NB4 (cell line): ENCODE results near the gene TMPRSS13.

Experiments
- POLR2A ChIP-seq: IDR thresholded peaks from 2 replicates; pipeline ENCODE4 v1.6.1; 2011; ENCODE audit warnings: mild to moderate bottlenecking; ENCODE audit not compliant: insufficient read length; ENCODE audit errors: extremely low read depth
- TF ChIP-seq, protein P1 (sequence below): IDR thresholded peaks from one replicate; pipeline ENCODE4 v1.5.1; 2012; ENCODE audit warnings: low read depth, low read length
- TF ChIP-seq, protein P2 (sequence below): IDR thresholded peaks from 2 replicates; pipeline ENCODE4 v1.6.1; 2011; ENCODE audit warnings: low read depth, low read length

DNA sequence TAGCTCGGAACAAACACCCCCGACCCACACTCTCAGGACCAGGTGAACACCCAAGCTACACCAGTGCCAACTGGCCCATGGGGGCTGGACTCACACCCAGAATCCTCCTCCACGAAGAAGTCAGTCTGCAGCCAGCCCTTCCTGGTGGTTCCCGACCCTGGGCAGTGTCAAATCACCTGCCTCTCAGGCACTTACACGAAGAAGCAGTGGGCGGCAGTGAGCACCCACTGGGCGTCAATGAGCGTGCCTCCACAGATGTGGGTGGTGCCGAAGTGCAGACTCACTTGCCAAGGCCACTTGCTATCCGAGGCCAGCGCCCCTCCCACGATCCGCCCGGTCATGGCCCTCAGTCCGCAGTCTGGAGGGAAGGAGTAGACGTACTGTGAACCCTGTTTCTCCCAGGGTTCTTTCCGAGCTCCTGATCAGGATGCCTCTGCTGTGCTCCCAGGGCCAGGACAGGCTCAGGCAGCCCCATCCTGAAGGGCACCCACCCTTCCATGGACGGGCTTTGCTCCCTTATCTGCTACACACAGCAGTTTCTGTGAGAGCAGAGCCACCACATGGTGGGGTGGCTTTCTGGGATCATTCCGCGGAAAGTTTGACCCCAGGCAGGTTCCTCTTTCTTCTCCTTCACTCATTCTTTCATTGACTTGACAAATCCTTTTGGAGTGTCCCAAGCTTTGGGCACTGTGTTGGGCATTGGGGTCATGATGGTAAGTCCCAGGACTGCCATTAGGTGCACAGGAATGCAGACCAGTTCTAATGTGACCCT is 19.4 kb downstream of the TMPRSS13 start:
- TF ChIP-seq, protein P1, sequence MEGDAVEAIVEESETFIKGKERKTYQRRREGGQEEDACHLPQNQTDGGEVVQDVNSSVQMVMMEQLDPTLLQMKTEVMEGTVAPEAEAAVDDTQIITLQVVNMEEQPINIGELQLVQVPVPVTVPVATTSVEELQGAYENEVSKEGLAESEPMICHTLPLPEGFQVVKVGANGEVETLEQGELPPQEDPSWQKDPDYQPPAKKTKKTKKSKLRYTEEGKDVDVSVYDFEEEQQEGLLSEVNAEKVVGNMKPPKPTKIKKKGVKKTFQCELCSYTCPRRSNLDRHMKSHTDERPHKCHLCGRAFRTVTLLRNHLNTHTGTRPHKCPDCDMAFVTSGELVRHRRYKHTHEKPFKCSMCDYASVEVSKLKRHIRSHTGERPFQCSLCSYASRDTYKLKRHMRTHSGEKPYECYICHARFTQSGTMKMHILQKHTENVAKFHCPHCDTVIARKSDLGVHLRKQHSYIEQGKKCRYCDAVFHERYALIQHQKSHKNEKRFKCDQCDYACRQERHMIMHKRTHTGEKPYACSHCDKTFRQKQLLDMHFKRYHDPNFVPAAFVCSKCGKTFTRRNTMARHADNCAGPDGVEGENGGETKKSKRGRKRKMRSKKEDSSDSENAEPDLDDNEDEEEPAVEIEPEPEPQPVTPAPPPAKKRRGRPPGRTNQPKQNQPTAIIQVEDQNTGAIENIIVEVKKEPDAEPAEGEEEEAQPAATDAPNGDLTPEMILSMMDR = no peak
- no peak for TF ChIP-seq POLR2A
- TF ChIP-seq, protein P2, sequence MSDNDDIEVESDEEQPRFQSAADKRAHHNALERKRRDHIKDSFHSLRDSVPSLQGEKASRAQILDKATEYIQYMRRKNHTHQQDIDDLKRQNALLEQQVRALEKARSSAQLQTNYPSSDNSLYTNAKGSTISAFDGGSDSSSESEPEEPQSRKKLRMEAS = no peak
